Measurements from ENCODE around the gene SLC25A40. TPM values are rescaled to one million over a fixed set of nuclear protein-coding genes. Genes with fewer than 3 reads are reported as not detected.

Gene SLC25A40
- total RNA-seq, 4 donors from 2014 or later = 3.2 to 14.8 (median 8.6) TPM

DNA sequence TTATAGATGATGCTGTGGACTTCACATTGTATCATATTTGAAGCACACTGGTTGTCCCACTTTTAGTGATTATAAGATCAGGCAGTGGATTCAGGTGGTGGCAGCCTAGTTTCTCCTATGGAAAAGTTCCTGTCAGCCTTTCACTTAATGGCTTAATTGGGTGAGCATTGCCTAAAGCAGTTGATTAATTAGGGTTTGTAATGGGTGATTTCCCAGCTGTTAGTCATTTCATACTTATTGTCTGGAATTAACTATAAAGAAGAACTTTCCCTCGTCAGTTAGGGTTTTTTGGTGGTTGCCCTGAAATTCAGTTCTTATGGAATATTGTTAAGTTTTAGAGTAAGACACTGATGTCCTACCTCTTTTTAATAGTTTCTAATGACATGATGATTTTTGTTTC lies 78.8 kb downstream of the SLC25A40 start:
- no peak for TF ChIP-seq POLR2A (IDR thresholded peaks at IDR 0.05)
- intact Hi-C loops (cut with DNase I; ENCODE audit: low total_unique reads) = loop anchor here (5.0 kb wide), 1 partner anchor 90 kb away; no protein-coding TSS in a partner anchor
- in situ Hi-C loops (cut with MboI; ENCODE audit: low sequenced_read_pairs in 4 of 4) = loop anchor here in 1 of 4 donors (10.0 kb wide), 1 partner anchor 317 kb away; no protein-coding TSS in a partner anchor
- H3K27me3 ChIP-seq = no peaks in the 10 kb centered on the region
- H3K4me1 ChIP-seq = no peaks in the 10 kb centered on the region
- H3K9me3 ChIP-seq = no peaks in the 10 kb centered on the region
- no peaks in the 10 kb centered on the region for H3K36me3 ChIP-seq
- H3K27ac ChIP-seq = no peak overlapping the region
- no peak overlapping the region for H3K4me3 ChIP-seq
- DNase-seq (no peak), ATAC-seq (no peak)

DNA sequence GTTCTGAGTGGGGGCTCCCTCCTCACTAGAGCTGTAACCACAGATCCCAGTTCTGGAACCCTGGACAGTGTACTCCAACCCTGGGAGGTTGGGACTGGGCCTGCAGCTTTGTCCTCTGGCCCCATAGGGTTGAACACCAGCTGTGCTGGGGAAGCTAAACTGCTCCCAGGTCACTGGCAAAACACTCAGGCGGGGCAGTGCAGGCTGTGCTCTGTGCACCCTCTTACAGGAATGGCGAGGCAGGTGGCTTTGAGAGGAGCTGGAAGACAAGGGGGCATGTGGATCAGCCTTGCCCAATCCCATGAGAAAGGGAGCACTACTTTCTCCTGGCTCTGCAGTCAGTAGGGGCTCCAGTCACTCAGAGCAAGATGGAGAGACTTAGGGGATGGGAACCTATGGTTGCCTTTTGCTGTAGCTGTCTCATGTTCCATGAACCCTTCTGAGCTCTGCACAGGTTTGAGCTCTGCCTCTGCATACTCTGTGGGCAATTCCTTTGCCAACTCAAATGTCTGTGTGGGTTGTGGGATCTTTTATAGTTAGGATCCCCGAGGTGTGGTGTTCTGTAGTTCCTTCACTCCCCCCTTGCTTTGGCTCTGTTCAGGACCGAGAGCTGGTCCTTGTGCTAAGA lies 90.7 kb downstream of the SLC25A40 start:
- H3K4me1 ChIP-seq = no peaks in the 10 kb centered on the region
- DNase-seq (no peak), ATAC-seq (no peak)
- no peak overlapping the region for H3K4me3 ChIP-seq
- no peaks in the 10 kb centered on the region for H3K27me3 ChIP-seq
- no peaks in the 10 kb centered on the region for H3K36me3 ChIP-seq
- H3K27ac ChIP-seq = no peak overlapping the region
- intact Hi-C loops (cut with DNase I; ENCODE audit: low total_unique reads) = no loop called here
- in situ Hi-C loops (cut with MboI; ENCODE audit: low sequenced_read_pairs in 4 of 4) = no loop called here
- H3K9me3 ChIP-seq = no peaks in the 10 kb centered on the region
- TF ChIP-seq, protein P1, sequence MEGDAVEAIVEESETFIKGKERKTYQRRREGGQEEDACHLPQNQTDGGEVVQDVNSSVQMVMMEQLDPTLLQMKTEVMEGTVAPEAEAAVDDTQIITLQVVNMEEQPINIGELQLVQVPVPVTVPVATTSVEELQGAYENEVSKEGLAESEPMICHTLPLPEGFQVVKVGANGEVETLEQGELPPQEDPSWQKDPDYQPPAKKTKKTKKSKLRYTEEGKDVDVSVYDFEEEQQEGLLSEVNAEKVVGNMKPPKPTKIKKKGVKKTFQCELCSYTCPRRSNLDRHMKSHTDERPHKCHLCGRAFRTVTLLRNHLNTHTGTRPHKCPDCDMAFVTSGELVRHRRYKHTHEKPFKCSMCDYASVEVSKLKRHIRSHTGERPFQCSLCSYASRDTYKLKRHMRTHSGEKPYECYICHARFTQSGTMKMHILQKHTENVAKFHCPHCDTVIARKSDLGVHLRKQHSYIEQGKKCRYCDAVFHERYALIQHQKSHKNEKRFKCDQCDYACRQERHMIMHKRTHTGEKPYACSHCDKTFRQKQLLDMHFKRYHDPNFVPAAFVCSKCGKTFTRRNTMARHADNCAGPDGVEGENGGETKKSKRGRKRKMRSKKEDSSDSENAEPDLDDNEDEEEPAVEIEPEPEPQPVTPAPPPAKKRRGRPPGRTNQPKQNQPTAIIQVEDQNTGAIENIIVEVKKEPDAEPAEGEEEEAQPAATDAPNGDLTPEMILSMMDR (IDR thresholded peaks at IDR 0.05 in 4 of 5, conservative IDR thresholded peaks at IDR 0.05 in 1 of 5) = no peak

DNA sequence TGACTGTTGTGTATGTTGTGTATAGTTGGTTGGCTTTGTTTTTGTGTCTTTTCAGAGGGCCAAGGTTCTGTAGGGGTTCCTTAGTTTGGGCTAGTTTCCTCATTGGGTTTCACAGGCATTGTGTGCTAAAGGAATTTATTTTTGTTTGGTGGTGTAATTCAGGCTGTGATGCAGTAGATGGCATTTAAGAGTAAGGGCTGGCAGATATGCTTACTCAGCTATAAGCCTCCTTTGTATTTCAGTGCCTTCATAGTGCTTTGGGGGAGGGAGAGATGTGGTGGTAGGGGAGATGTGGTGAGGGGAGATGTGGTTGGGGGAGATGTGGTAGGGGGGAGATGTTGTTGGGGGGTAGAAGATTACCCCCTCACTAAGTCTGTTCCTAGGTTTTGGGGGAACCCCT lies 91.7 kb downstream of the SLC25A40 start:
- DNase-seq = no peak
- Histone ChIP-seq H3K9me3 (no peaks in the 10 kb centered on the region), H3K4me1 (no peaks in the 10 kb centered on the region), H3K27ac (no peak overlapping the region), H3K27me3 (no peaks in the 10 kb centered on the region), H3K4me3 (no peak overlapping the region), H3K36me3 (no peaks in the 10 kb centered on the region)
- TF ChIP-seq, protein P1 (IDR thresholded peaks at IDR 0.05 in 4 of 5, conservative IDR thresholded peaks at IDR 0.05 in 1 of 5) = no peak
- no peak for TF ChIP-seq POLR2A (IDR thresholded peaks at IDR 0.05)
- in situ Hi-C loops (cut with MboI; ENCODE audit: low sequenced_read_pairs in 4 of 4) (no loop called here), intact Hi-C loops (cut with DNase I; ENCODE audit: low total_unique reads) (no loop called here)
- no peak for ATAC-seq

Other genes with a start within 250 kb of the SLC25A40 start
- gene RUNDC3B, start 248.0 kb downstream of the SLC25A40 start, total RNA-seq = 1 to 10 TPM in 1 of 4 donors, under 1 TPM in 3; 0.15 to 3.4 (median 0.61) TPM
- 1 to 10 TPM; 2.2 to 5.9 (median 3.2) TPM for gene DBF4, start 133 bp upstream of the SLC25A40 start, total RNA-seq
- under 1 TPM; 0.07 to 0.31 (median 0.14) TPM for gene ADAM22, start 57.9 kb upstream of the SLC25A40 start, total RNA-seq